Stimulated activated CD8-positive, alpha-beta memory T cell treated with anti-CD3 and anti-CD28 coated beads, Interleukin-12 subunit alpha, Interleukin-12 subunit beta, amount 100 ng/mL, for 4 hours (primary cell): Measurements from ENCODE around the gene DNAH17.

Experiments used
- DNase-seq: peaks from one replicate; pipeline ENCODE4 v3.0.0-alpha.2; 2020; ENCODE audit warnings: low read depth

The DNAH17 gene

GRCh38 chr17:78494696-78495330, 82.4 kb downstream of the DNAH17 start:
- DNase-seq = no peak

GRCh38 chr17:78493853-78494695, 83.1 kb downstream of the DNAH17 start:
- no peak for DNase-seq

GRCh38 chr17:78493450-78493849, 83.7 kb downstream of the DNAH17 start:
- no peak for DNase-seq

- no peak for DNase-seq
Observed at GRCh38 chr17:78492116-78492799, 84.9 kb downstream of the DNAH17 start.

GRCh38 chr17:78491236-78492115, 85.7 kb downstream of the DNAH17 start:
- DNase-seq = no peak

GRCh38 chr17:78490673-78491072, 86.5 kb downstream of the DNAH17 start:
- no peak for DNase-seq

- no peak for DNase-seq
Observed at GRCh38 chr17:78490156-78490555, 87.0 kb downstream of the DNAH17 start.

GRCh38 chr17:78488867-78489634, 88.1 kb downstream of the DNAH17 start:
- no peak for DNase-seq

GRCh38 chr17:78488156-78488555, 89.0 kb downstream of the DNAH17 start:
- DNase-seq = no peak

GRCh38 chr17:78486946-78487680, 90.1 kb downstream of the DNAH17 start:
- no peak for DNase-seq

- DNase-seq = no peak
Observed at GRCh38 chr17:78486228-78486802, 90.9 kb downstream of the DNAH17 start.

- DNase-seq = no peak
Observed at GRCh38 chr17:78485290-78486168, 91.7 kb downstream of the DNAH17 start.

GRCh38 chr17:78484271-78485246, 92.6 kb downstream of the DNAH17 start:
- DNase-seq = peak; percentile 43

- no peak for DNase-seq
Observed at GRCh38 chr17:78479369-78479768, 97.8 kb downstream of the DNAH17 start.

GRCh38 chr17:78478757-78479297, 98.4 kb downstream of the DNAH17 start:
- no peak for DNase-seq

- no peak for DNase-seq
Observed at GRCh38 chr17:78477913-78478756, 99.1 kb downstream of the DNAH17 start.

GRCh38 chr17:78476973-78477372, 100.2 kb downstream of the DNAH17 start:
- DNase-seq = no peak
